Activated CD8-positive, alpha-beta memory T cell treated with anti-CD3 and anti-CD28 coated beads for 36 hours (primary cell): ENCODE data around the gene HDAC4. TPM values are rescaled to one million over a fixed set of nuclear protein-coding genes. Genes with fewer than 3 reads are reported as not detected.

Source experiments
- CTCF ChIA-PET: fragments of 350-600 bp; sonication (Branson Sonifier 250); formaldehyde crosslinking; loops from one replicate; lab custom pipeline; 2021; ENCODE audit warnings: antibody characterized with exemption; lab: Charles Lee
- POLR2A ChIA-PET: fragments of 350-600 bp; sonication (Branson Sonifier 250); formaldehyde crosslinking; loops from one replicate; lab custom pipeline; 2021; ENCODE audit warnings: antibody characterized with exemption; lab: Charles Lee
- total RNA-seq, 2 experiments: library from RNA; stranded (reverse); gene quantifications; one replicate each; pipeline ENCODE4 v1.2.3, GENCODE V29; 2021

Gene HDAC4
- total RNA-seq, 2 experiments from 2014 or later, result 19.7 to 23.5 TPM

DNA sequence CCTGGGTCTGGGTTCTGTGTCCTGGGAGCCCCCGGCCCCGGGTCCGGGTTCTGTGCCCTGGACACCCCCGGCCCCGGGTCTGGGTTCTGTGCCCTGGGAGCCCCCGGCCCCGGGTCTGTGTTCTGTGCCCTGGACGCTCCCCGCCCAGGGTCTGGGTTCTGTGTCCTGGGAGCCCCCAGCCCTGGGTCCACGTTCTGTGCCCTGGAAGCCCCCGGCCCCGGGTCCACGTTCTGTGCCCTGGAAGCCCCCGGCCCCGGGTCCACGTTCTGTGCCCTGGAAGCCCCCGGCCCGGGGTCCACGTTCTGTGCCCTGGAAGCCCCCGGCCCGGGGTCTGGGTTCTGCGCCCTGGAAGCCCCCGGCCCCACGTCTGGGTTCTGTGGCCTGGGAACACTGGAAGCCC, 299.0 kb downstream of the HDAC4 start:
- CTCF ChIA-PET, result interaction anchor here (0.7 kb wide), 1 partner anchor 18 kb away, joined by 5 read pairs; no protein-coding TSS in a partner anchor
- POLR2A ChIA-PET, result no interaction called here

DNA sequence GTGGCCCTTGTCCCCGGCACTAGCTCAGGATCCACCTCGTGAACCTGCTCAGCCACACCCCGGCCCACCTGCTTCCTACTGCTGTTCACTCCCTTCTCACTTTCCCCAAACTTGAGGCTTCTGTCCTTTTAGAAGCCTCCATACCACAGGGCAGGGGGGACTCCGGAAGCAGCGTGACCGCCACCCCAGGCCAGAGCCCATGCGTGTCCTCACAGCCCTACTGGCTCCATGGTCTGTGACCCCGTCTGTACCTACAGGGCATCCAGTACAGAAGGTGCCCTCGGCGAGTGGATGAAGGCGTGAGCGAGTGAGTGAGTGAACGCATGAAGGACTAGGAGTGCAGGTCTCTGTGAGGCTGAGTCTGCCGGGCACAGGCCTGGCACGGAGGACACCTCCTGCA, 299.7 kb downstream of the HDAC4 start:
- POLR2A ChIA-PET, result no interaction called here
- CTCF ChIA-PET, result no interaction called here

DNA sequence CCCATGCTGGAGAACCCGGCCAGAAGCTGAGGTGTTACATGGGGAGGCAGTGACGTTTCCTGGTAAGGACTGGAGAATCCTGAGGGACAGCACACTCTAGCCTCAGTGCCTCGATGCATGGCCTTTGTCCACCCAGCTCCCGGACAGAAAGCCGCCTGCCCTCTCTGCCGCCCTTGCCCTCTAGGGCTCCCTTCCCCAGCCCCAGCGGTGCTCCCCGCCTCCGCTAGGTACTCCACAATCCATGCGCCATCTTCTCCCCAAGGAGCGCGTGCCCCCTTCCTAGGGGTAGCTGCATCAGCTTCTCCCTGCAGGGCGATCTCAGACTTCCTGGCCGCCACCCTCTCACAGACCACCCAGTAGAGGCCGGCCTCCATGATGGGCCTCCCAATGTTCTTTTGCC, 301.3 kb downstream of the HDAC4 start:
- ChIA-PET POLR2A (no interaction called here), CTCF (no interaction called here)

DNA sequence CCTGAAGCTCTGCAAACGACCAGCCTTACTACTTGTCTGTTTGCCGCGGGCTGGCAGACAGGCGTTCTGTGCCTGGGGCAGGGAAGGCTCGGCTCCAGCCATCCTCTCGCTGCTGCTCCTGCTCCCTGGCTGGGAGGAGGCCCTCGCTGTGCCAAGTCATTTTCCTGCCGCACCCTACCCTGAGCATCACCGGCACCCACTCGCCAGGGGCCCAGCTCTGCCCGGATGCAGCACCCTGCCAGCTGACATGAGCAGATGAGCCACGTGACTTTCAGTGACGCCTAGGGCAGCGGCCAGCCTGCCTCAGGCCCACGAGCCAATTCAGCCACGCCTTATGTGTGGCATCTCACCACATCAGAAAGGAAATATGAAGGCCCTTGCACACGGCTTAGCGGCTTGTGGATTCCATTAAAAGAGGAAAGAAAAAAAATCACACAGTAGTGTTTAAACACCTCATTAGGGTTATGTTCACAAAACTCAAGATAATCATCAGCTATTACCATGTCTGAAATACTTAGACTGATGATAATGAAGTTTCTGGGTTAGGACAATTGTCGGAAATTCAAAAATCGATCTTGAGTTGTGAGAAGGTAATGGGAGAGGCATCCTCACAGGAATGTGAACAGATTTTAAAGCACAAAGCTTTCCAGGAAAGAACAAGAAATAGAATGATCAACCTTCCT, 302.4 kb downstream of the HDAC4 start:
- ChIA-PET POLR2A (no interaction called here), CTCF (no interaction called here)

DNA sequence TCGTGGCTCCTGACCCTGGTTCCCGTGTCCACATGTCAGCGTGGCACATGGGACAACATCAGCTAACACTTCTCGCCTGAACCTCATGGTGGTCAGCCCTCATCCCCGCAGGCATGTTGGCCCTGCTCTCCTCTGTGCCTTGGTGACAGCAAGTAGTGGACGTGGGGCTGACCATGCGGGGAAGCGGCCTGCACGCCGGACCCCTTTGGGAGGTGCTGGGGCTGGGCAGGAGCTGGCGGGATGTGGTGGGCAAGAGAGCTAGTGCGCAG, 303.5 kb downstream of the HDAC4 start:
- ChIA-PET CTCF (no interaction called here), POLR2A (no interaction called here)

DNA sequence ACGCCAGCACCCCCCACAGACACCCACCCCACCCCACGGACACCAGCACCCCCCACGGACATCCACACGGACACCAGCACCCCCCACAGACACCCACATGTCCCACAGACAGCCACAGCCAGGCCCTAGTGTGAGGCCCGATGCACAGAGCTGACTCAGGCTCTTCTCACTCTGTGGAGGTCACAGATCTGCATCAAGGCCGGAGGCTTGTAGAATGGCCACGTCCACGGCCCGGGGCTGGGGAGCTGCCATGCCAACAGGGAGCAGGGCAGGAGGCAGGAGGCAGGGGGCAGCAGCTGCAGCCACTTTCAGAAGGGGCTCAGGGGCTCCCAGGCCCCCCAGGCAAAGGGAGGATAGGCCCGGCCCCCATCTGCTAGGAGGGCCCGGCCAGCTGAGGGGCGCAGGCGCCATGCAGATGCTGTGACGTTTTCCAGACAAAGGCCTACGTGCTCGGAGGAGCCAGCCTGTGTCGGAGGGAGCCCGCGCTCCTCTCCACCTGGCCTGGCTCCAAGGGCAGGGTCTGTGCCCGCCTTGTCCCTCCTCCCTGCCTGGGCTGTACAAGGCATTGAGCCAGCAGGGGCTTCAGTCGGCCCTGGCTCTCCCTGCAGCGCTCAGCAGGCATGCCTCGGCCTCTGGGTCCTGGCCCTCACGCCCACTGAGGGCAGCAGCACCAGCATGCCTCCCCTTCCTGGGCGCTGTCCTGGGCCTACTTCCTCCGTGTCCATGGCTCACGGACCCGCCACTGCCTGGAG, 304.0 kb downstream of the HDAC4 start:
- POLR2A ChIA-PET, result no interaction called here
- CTCF ChIA-PET, result no interaction called here

DNA sequence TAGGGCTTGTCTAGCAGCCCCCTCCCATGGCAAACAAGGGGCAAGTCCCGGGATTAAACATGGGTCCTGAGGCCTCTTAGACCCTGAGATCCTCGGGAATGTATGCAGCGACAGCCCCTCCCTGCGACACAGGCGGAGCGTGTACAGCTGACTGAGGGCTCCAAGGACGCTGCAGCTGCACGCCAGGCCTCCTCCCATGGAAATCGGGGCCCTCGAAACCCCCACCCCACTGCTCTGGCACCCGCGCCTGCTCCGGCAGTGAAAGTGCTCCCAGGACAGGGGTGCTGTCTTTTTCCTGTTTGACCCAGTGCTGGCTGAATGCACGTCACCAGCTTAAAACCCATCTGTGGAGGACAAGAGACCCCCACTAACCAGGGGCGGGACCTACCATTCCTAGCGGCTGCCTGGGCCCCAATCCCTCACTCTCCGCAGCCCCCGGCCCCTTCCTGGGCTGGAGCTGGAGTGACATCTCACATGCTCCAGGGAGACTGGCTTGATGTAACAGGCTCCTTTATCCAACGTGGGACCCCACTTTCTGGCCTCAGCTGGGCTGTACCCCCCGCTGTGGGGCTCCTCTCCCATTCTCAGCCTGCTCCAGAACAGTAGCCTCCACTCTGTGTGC, 305.2 kb downstream of the HDAC4 start:
- ChIA-PET CTCF (no interaction called here), POLR2A (no interaction called here)

DNA sequence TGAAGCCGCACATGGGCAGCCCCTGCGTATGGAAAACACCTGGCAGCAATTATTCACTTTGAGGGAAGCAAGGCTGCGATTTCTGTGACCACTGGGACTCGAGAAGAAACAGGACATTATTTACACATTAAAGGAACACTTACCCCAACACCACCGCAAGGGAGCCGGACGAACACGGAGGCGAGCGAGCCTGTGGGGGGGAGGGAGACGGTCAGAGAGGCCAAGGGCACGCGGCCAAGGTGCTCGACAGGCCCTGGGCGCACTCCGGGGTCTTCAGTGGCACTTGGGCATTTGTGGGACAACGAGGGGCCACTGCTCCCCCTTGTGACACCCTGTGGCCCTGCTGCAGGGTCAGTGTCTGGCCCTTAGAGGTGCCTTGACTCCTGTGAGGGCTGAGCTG, 306.0 kb downstream of the HDAC4 start:
- ChIA-PET POLR2A (no interaction called here), CTCF (no interaction called here)

DNA sequence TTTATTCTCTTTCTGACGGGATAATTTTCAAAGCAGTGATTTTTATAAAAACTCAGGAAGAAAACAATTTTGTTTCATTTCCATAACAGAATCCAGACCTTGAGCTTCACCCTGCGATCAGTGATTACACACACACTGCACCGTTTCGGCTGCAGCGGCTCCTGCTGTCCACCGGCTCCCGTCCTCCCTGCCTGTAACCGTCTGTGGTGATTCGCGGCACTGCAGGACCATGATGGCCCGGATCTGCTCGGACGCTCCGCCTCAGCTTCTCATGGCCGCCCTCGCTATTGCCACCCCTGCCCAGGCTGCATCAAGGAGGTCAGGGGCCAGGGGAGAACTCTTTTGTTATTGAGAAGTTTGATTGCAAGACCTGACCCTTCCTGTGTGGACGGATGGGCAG, 306.9 kb downstream of the HDAC4 start:
- ChIA-PET CTCF (no interaction called here), POLR2A (no interaction called here)

DNA sequence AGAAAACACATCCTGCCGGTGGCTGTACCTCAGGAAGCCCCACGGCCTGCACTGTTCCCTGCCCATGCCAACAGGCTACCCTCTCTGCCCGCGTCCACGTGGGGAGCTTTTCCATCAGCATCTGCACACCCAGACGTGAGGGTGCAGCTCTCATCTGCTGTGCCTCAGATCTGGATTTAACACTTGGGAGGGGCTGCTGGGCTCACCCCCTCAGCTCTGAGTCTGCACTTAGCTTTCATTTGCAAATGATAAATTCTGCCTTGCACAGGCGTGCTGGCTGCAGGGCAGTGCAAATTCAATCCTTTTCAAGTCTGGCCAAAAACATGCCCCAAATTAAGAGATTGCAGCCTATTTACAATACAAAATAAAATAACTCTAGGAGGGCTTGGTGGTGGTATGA, 307.3 kb downstream of the HDAC4 start:
- CTCF ChIA-PET, result no interaction called here
- POLR2A ChIA-PET, result no interaction called here

DNA sequence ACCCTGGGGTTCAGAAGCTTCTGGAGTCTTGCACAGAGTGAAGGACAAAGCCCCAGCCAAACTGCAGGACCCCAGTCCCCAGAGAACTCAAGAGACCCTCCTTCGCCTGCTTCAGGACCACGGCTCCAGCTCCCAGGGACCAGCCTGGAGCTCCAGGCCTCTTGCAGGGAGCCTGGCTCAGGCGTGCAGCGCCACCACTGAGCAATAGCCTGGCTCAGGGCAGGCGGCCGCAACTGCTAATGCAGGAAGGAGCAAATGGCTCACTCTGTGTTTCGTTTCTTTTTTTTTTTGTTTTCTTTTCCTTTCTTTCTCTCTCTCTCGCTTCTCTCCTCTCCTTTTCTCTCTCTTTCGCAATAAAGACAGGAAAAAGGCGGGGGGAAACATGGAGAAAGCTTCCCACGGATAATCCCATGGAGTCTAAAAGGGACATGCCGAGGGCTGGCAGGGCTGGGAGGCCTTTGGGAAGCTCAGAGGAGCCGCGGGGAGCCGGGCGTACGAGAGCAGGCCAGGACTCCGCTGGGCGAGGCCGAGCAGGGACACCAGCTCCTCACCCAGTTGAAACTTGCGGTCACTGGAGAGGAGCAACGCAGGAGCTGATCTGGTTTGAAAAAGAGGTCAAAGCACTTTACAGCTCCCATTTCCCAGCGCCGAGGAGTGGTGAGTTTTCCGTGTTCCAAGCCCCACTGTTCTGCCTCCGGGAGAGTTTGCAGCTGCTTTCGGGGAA, 308.1 kb downstream of the HDAC4 start:
- ChIA-PET CTCF (no interaction called here), POLR2A (no interaction called here)

DNA sequence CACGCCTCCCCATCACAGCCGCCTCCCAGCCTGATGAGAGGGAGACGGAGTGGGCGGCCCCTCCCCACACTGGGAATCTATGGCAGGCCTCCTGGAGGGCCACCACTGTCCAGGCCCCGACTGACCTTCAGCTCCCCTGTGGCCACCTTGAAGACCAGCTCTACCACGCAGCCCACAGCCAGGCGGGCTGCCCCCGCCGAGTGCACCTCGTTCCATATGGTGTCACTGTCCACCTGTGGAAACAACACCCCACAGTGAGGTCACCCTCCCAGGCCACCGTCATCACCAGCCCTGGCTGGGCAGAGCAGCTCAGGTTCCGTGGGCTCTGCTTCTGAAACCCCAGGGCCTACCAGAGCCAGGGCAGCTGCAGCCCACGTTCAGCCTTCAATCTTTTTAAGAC, 310.9 kb downstream of the HDAC4 start:
- POLR2A ChIA-PET, result no interaction called here
- CTCF ChIA-PET, result interaction anchor here (0.6 kb wide), 1 partner anchor 300 kb away, joined by 3 read pairs; no protein-coding TSS in a partner anchor

DNA sequence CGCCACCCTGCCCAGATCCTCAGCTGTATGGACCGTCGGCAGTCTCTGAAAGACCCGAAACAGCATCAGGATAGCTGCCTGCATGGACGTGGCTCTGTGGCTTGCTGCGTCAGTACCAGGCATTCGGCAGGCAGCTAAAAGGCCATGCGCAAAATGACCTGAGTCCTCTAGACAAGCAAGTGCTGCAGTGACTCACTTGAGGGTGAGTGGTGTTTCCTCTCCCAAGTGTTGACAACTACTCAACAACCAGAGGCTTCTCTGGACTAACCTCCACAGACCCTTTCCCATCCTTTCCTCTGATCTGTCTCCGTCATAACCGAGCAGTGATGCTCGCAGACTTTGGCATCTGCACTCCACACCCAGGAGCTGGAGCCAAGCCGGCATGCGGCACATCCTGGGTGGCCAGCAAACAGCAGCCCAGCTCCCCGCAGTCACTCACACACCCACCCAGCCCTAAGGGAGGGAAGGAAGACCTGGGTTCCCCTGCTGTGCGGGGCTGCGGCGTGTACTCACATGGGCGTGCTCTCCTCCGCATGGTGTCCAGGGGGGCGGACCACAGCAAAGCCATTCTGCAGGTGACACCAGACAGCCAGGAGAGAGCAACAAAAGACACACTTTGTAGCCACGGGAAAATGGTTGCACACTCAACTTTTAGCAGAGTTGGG, 313.6 kb downstream of the HDAC4 start:
- POLR2A ChIA-PET, result no interaction called here
- CTCF ChIA-PET, result no interaction called here

DNA sequence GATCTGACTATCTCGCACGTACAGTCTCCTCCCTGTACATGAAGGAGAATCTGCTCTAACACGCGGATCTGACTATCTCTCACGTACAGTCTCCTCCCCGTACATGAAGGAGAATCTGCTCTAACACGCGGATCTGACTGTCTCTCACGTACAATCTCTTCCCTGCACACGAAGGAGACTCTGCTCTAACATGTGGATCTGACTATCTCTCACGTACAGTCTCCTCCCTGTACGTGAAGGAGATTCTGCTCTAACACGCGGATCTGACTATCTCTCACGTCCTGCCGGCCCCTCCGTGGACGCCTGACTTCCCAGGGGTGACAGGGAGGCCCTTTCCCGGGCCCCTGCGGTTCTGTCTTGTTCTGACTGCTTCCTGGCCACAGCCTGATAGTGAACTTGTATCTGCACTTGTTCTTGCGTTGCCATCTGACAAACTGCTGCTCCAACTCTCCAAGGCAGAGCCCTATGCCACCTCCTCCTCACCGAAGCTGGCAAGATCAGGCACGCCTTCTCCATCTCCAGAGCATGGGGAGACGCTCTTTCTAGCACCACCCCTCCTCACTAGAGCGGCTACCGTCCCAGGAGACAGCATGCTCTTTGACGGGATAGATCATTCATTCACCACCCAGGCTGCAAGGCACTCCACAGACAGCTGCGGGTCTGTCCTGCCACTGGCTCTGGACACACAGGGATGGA, 314.3 kb downstream of the HDAC4 start:
- POLR2A ChIA-PET, result no interaction called here
- CTCF ChIA-PET, result no interaction called here

DNA sequence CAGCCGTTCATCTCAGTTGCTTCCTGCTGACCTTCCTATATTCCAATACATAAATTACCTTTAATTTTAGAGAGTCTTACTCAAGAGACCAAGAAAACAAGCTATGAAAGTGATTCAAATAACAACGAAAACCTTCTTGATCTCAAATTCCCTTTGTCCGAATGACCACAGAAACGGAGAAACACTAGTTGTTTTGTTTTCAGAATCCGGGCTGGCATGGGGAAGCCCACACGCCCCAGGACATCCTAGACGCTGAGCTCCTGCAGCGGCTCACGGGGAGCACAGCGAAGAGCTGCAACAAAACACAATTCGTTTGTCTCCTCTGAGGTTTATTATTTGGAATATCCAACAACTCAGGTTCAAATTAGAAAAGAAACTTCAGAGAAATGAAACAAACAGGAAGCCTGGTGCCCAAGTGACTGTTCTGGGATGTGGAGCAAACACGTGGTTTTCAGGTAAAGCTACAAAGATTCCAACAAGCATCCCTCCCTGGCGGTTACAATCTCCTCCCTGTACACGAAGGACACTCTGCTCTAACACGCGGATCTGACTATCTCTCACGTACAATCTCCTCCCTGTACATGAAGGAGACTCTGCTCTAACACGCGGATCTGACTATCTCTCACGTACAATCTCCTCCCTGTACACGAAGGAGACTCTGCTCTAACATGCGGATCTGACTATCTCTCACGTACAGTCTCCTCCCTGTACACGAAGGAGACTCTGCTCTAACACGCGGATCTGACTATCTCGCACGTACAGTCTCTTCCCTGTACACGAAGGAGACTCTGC, 315.4 kb downstream of the HDAC4 start:
- POLR2A ChIA-PET, result no interaction called here

DNA sequence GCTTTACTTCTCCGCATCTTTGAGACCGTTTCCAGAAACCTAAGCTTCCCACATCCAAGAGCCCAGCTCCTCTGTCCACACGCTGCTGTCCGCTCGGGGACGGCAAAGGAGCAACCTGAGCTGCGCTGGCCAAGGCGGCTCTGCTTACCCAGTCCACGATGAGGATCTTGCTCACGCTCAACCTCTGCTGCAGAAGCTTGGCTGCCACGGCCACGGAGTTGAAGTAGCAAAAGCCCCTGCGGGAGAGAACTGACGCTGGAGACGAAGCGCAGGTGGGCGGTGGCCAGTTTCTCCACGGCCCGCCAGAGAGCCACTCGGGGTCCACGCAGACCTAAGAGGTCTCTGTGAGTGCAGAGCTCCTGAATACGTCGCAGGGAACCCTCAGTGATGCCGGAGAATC, 316.8 kb downstream of the HDAC4 start:
- CTCF ChIA-PET, result no interaction called here
- POLR2A ChIA-PET, result no interaction called here

More for the DNA sequence above, 315.4 kb downstream of the HDAC4 start:
- CTCF ChIA-PET, result no interaction called here

DNA sequence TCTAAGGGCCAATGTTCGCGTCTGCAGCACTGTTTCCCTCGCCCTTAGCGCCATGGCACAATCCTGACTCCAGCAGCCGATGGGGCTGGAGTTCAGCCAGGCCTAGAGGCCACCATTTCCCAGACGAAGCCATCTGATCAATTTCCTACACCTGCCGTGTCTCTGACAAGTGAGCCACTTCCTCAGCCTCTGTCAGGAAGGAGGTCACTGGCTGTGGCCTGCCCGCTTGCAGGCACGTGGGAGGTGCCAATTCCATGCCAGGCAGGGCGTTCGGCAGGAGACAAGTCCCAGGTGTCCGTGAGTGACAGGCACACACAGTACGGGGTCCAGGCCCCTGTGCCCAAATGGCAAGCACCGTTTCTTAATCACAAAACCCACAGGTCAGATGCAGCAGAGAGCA, 318.4 kb downstream of the HDAC4 start:
- CTCF ChIA-PET, result no interaction called here
- POLR2A ChIA-PET, result no interaction called here

DNA sequence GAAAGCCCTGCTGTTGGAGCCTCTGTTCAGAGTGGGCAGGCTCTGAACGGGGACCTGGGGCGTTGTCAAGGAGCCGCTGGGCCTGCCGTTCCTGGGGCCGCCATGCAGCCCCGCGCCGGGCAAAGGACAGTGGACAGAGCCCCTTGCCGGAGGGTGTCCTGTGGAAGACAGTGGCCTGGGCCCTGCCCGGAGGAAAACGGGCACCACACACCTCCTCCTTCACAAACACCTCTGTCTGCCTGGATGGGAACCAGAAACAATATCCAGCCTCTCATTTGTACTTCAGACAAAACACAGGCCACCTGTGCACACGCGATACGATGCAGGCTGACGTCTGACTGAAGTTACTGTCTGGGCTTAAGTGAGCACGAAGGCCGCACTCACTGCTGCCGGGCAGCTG, 319.2 kb downstream of the HDAC4 start:
- CTCF ChIA-PET, result no interaction called here
- POLR2A ChIA-PET, result no interaction called here

DNA sequence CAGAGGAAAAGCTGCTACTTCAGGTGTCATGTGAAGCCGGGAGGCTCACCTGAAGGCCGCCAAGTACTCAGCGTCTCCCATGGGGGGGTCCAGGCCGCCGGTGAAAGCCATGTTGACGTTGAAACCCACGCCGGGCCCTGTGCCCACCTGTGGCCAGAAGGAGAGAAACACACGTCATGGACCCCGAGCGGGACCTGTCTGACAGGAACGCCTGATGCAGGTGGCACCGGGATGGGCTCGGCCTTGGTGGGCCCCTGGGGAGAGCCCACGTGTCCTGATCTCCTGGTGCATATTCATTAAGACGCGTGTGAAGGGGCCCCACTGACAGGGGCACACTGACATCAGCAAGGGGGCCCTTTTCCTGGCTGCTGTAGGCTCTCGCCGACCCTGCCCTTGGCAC, 319.8 kb downstream of the HDAC4 start:
- CTCF ChIA-PET, result no interaction called here

More for the DNA sequence above, 319.8 kb downstream of the HDAC4 start:
- POLR2A ChIA-PET, result no interaction called here
